Measurements from ENCODE around the gene TMEM250.
A peak's percentile ranks its signal among the peaks of the same experiment; 100 is the strongest.

The TMEM250 gene

DNA sequence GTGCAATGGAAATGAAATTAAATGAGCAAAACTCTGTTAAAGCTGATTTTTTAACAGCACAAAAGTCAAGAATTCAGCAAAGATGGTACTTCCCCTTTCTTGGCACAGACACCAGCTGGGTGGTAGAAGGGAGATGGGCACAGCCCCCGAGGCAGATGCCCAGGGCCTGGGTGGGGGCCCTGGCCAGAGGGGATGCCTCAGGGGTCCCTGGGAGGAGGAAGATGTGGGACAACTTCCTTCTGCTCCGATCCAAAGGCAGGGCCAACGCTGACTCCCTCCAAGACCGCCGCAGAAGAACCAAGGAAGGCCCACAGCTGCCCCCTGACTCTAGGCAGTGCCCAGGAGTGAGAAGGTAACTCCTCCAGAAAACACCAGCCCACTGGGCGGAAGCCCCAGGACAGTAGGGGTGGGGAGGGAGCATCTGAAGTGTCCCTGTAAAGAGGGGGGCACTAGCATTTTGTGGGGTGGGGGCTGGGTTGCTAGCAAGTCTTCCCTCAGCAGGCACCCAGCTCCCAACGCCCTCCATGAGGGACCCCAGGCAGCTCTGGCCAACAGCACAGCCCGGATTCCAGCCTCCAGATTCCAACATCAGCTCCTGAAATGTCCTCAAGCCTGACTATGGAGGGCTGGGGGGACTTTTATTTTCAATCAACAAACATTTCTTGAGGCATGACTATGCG, 28.5 kb downstream of the TMEM250 start:
- Histone ChIP-seq H3F3A (ENCODE audit: insufficient read depth, low read length) (no peaks in the 10 kb centered on the region), H3K9me3 (ENCODE audit: low read length) (no peaks in the 10 kb centered on the region), H3K4me1 (ENCODE audit: insufficient read depth, low read length, severe bottlenecking) (no peaks in the 10 kb centered on the region), H3K79me2 (ENCODE audit: insufficient read depth, low read length) (no peaks in the 10 kb centered on the region), H4K20me1 (ENCODE audit: insufficient read depth, low read length) (no peaks in the 10 kb centered on the region), H3K27ac (ENCODE audit: low read depth, low read length, poor library complexity, severe bottlenecking) (no peak overlapping the region), H3K4me3 (ENCODE audit: low read depth, low read length, poor library complexity, severe bottlenecking) (no peak overlapping the region), H3K9me2 (ENCODE audit: low read depth, low read length) (no peaks in the 10 kb centered on the region), H3K9ac (ENCODE audit: low read length) (no peak overlapping the region), H3K36me3 (ENCODE audit: insufficient read depth, low read length) (no peaks in the 10 kb centered on the region), H3K4me2 (ENCODE audit: low read length) (no peak overlapping the region), H2AFZ (ENCODE audit: low read length) (no peak overlapping the region), H3K27me3 (ENCODE audit: insufficient read depth, low read length) (peaks cover 14% of the 10 kb centered on the region; the same call in 1 of the 2 replicates)
- no peak for TF ChIP-seq EZH2 (IDR thresholded peaks at IDR 0.05; ENCODE audit: borderline replicate concordance, low read length)
- TF ChIP-seq, protein P1, sequence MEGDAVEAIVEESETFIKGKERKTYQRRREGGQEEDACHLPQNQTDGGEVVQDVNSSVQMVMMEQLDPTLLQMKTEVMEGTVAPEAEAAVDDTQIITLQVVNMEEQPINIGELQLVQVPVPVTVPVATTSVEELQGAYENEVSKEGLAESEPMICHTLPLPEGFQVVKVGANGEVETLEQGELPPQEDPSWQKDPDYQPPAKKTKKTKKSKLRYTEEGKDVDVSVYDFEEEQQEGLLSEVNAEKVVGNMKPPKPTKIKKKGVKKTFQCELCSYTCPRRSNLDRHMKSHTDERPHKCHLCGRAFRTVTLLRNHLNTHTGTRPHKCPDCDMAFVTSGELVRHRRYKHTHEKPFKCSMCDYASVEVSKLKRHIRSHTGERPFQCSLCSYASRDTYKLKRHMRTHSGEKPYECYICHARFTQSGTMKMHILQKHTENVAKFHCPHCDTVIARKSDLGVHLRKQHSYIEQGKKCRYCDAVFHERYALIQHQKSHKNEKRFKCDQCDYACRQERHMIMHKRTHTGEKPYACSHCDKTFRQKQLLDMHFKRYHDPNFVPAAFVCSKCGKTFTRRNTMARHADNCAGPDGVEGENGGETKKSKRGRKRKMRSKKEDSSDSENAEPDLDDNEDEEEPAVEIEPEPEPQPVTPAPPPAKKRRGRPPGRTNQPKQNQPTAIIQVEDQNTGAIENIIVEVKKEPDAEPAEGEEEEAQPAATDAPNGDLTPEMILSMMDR (IDR thresholded peaks at IDR 0.05; ENCODE audit: low read length) = no peak

DNA sequence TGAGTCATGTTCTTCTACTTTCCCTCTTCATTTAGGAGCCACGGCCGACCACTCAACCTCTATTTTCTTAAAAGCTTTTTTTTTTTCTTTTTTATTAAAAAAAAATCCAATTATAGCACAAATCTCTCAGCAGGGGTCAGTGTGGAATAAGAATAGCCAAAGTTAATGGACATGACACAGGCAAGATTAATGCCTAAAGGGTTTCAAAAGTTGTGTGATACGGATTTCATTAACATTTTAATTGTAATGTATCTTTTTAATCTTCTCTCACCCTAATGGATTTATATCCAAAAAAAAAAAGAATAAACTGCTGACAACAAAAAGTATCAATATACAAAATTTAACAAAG, 29.0 kb downstream of the TMEM250 start:
- H3K27ac ChIP-seq (ENCODE audit: low read depth, low read length, poor library complexity, severe bottlenecking) = no peak overlapping the region
- TF ChIP-seq, protein P1 (IDR thresholded peaks at IDR 0.05; ENCODE audit: low read length) = peak; percentile 36; the same call in 1 of the 2 replicates
- TF ChIP-seq EZH2 (IDR thresholded peaks at IDR 0.05; ENCODE audit: borderline replicate concordance, low read length) = no peak
- no peaks in the 10 kb centered on the region for H3K9me3 ChIP-seq (ENCODE audit: low read length)
- H3K9me2 ChIP-seq (ENCODE audit: low read depth, low read length) = no peaks in the 10 kb centered on the region
- H2AFZ ChIP-seq (ENCODE audit: low read length) = no peak overlapping the region
- no peaks in the 10 kb centered on the region for H4K20me1 ChIP-seq (ENCODE audit: insufficient read depth, low read length)
- H3K9ac ChIP-seq (ENCODE audit: low read length) = no peak overlapping the region
- no peak overlapping the region for H3K4me2 ChIP-seq (ENCODE audit: low read length)
- no peaks in the 10 kb centered on the region for H3K4me1 ChIP-seq (ENCODE audit: insufficient read depth, low read length, severe bottlenecking)
- H3K27me3 ChIP-seq (ENCODE audit: insufficient read depth, low read length) = peaks cover 14% of the 10 kb centered on the region; the same call in 1 of the 2 replicates
- H3F3A ChIP-seq (ENCODE audit: insufficient read depth, low read length) = no peaks in the 10 kb centered on the region
- H3K4me3 ChIP-seq (ENCODE audit: low read depth, low read length, poor library complexity, severe bottlenecking) = no peak overlapping the region
- no peaks in the 10 kb centered on the region for H3K79me2 ChIP-seq (ENCODE audit: insufficient read depth, low read length)
- H3K36me3 ChIP-seq (ENCODE audit: insufficient read depth, low read length) = no peaks in the 10 kb centered on the region

DNA sequence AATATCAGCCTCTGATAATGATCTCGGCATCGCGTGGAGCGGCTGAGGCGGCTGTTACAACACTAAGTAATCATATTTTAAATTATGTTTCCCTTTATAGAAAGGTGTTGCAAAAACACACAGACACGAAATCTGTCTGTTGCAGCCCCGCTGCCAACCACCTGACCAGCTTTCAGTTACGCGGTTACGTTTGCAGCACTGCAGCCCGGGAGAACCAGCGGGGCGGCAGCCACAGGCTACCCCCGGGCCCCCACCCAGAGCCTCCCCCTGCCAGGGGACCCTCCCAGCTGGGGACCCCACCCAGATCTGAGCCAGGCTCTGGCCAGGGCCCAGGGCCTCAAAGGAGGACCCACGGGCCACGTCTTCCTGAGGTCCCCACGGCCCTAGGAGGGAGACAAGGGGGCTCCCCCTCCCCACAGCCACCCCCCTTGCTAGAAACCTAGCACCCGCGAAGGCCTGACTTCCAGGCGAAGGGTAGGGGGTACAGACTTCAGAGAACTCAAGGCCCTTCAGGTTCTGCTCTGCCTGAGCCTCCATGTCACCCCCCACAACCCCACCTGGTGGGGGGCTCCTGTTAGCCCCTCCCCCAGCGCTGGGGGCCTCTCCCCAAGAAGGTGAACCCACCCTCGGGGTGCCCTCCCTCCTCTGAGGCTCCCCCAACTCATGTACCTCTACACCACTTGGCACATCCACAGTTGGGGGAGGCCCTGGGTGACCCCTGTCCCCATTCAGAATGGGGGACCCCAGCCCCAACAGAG, 29.6 kb downstream of the TMEM250 start:
- Histone ChIP-seq H4K20me1 (ENCODE audit: insufficient read depth, low read length) (no peaks in the 10 kb centered on the region), H3K27ac (ENCODE audit: low read depth, low read length, poor library complexity, severe bottlenecking) (no peak overlapping the region), H3K4me2 (ENCODE audit: low read length) (no peak overlapping the region), H3K4me3 (ENCODE audit: low read depth, low read length, poor library complexity, severe bottlenecking) (no peak overlapping the region), H3K9me2 (ENCODE audit: low read depth, low read length) (no peaks in the 10 kb centered on the region), H3K27me3 (ENCODE audit: insufficient read depth, low read length) (peaks cover 14% of the 10 kb centered on the region; the same call in 1 of the 2 replicates), H3F3A (ENCODE audit: insufficient read depth, low read length) (no peaks in the 10 kb centered on the region), H3K4me1 (ENCODE audit: insufficient read depth, low read length, severe bottlenecking) (no peaks in the 10 kb centered on the region), H2AFZ (ENCODE audit: low read length) (no peak overlapping the region), H3K36me3 (ENCODE audit: insufficient read depth, low read length) (no peaks in the 10 kb centered on the region), H3K9ac (ENCODE audit: low read length) (no peak overlapping the region), H3K9me3 (ENCODE audit: low read length) (no peaks in the 10 kb centered on the region), H3K79me2 (ENCODE audit: insufficient read depth, low read length) (no peaks in the 10 kb centered on the region)
- TF ChIP-seq, protein P1 (IDR thresholded peaks at IDR 0.05; ENCODE audit: low read length) = no peak
- no peak for TF ChIP-seq EZH2 (IDR thresholded peaks at IDR 0.05; ENCODE audit: borderline replicate concordance, low read length)

Data from OCI-LY1 (cell line).